HUES64 (cell line): ENCODE data around the gene KRT5.

Experiments used
- H3K27ac ChIP-seq: 2 replicates; pipeline ENCODE4 v1.7.0; 2013; ENCODE audit warnings: low read depth, low read length, inconsistent platforms
- H3K27me3 ChIP-seq: 2 replicates; pipeline ENCODE4 v1.6.1; 2013; ENCODE audit warnings: mild to moderate bottlenecking, low read length; ENCODE audit not compliant: insufficient read depth
- H3K36me3 ChIP-seq: 2 replicates; pipeline ENCODE4 v1.6.1; 2013; ENCODE audit warnings: mild to moderate bottlenecking, low read length; ENCODE audit not compliant: insufficient read depth
- H3K4me1 ChIP-seq: 2 replicates; pipeline ENCODE4 v1.6.1; 2013; ENCODE audit warnings: mild to moderate bottlenecking, low read length, moderate library complexity; ENCODE audit not compliant: insufficient read depth
- H3K4me3 ChIP-seq: 2 replicates; pipeline ENCODE4 v1.5.1; 2013; ENCODE audit warnings: mild to moderate bottlenecking, low read length, moderate library complexity
- H3K9ac ChIP-seq: 2 replicates; pipeline ENCODE4 v1.6.1; 2013; ENCODE audit warnings: mild to moderate bottlenecking, low read depth, low read length
- H3K9me3 ChIP-seq: 2 replicates; pipeline ENCODE4 v1.6.1; 2013; ENCODE audit warnings: low read depth, low read length; ENCODE audit not compliant: insufficient read depth
- WGBS: fragments of 150-250, 120-280 bp; methylation state at CpG from one replicate; pipeline ENCODE4 v1.1.7; 2013; ENCODE audit warnings: missing lambda C conversion rate; 5-methylcytosine and 5-hydroxymethylcytosine counted together

The KRT5 gene

GRCh38 chr12:52551216-52551865, 31.1 kb upstream of the KRT5 start:
- Histone ChIP-seq H3K4me1 (no peaks in the 10 kb centered on the region), H3K9ac (no peak overlapping the region), H3K27ac (no peak overlapping the region), H3K36me3 (no peaks in the 10 kb centered on the region), H3K9me3 (no peaks in the 10 kb centered on the region), H3K4me3 (no peak overlapping the region), H3K27me3 (no peaks in the 10 kb centered on the region)
- 75% methylated on average over 6 of the region's 6 CpGs for WGBS

DNA sequence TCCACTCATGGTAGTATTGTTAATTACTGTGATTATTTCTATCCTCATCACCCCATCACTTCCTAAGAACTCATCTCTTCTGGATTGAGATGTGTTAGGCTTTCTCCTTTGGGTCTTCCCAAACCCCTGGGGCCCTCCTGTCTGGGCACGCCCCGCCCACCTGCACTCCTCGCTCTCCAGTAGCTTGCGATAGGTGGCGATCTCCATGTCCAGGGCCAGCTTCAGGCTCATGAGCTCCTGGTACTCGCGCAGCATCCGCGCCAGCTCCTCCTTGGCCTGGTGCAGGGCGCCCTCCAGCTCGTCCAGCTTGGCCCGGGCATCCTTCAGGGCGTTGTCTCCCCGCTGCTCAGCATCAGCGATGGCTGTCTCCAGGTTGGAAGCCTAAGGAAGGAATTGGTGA, 25.9 kb upstream of the KRT5 start:
- Histone ChIP-seq H3K4me1 (no peaks in the 10 kb centered on the region), H3K4me3 (no peak overlapping the region), H3K27me3 (no peaks in the 10 kb centered on the region), H3K9me3 (no peaks in the 10 kb centered on the region), H3K36me3 (no peaks in the 10 kb centered on the region), H3K9ac (no peak overlapping the region), H3K27ac (no peak overlapping the region)
- WGBS, result 90% methylated on average over 15 of the region's 15 CpGs

GRCh38 chr12:52543985-52544883, 24.0 kb upstream of the KRT5 start:
- no peak overlapping the region for H3K9ac ChIP-seq
- no peaks in the 10 kb centered on the region for H3K27me3 ChIP-seq
- H3K27ac ChIP-seq, result no peak overlapping the region
- H3K4me1 ChIP-seq, result no peaks in the 10 kb centered on the region
- no peak overlapping the region for H3K4me3 ChIP-seq
- 93% methylated on average over 17 of the region's 17 CpGs for whole genome bisulfite sequencing
- no peaks in the 10 kb centered on the region for H3K9me3 ChIP-seq
- H3K36me3 ChIP-seq, result no peaks in the 10 kb centered on the region

- H3K9me3 ChIP-seq, result no peaks in the 10 kb centered on the region
- no peak overlapping the region for H3K9ac ChIP-seq
- no peaks in the 10 kb centered on the region for H3K27me3 ChIP-seq
- no peak overlapping the region for H3K4me3 ChIP-seq
- no peak overlapping the region for H3K27ac ChIP-seq
- 90% methylated on average over 7 of the region's 7 CpGs for WGBS
- H3K4me1 ChIP-seq, result no peaks in the 10 kb centered on the region
- H3K36me3 ChIP-seq, result no peaks in the 10 kb centered on the region
These were observed 22.7 kb upstream of the KRT5 start for GRCh38 chr12:52542785-52543318.

DNA sequence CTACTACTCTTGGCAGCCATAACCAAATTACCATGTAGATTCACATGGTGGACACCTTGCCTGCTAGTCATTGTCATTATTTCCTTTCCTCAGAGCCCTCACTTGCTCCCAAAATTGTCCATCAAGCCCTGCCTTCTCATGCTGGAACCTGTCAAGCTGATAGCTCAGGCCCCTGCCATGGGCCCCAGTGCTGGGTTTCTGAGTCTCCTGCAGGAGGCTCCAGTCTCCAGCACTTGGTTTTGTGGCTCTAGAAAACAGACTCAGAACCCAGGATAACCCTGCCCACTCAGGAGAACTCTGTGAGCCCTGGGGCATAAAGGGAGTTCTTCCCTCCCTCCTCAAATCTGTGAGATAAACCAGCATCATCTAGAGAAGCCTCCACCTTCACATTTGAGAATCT, 22.0 kb upstream of the KRT5 start:
- Histone ChIP-seq H3K9me3 (no peaks in the 10 kb centered on the region), H3K4me1 (no peaks in the 10 kb centered on the region), H3K27ac (no peak overlapping the region), H3K9ac (no peak overlapping the region), H3K4me3 (no peak overlapping the region), H3K27me3 (no peaks in the 10 kb centered on the region), H3K36me3 (no peaks in the 10 kb centered on the region)

DNA sequence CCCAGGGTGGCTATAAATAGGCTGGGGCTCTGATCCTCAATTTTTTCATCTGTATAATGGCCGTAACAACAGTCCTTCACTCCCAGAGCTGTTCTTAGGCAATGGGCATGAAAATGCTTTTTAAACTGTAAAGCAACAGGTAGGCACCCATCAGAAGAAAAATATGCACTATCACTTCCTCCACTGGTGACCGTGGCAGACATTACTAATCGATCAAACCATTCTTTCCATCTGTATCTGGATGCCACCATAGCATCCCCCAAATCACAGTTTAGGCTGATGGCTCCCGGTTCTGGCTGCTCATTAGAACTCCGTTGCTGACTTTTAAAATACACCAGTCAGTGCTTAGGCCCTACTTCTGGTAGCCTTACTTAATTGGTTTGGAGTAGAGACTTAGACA, 21.5 kb upstream of the KRT5 start:
- no peak overlapping the region for H3K27ac ChIP-seq
- no peaks in the 10 kb centered on the region for H3K4me1 ChIP-seq
- 96% methylated on average over 5 of the region's 5 CpGs for WGBS
- H3K27me3 ChIP-seq, result no peaks in the 10 kb centered on the region
- no peaks in the 10 kb centered on the region for H3K9me3 ChIP-seq
- H3K36me3 ChIP-seq, result no peaks in the 10 kb centered on the region
- H3K4me3 ChIP-seq, result no peak overlapping the region
- no peak overlapping the region for H3K9ac ChIP-seq

- no peaks in the 10 kb centered on the region for H3K36me3 ChIP-seq
- no peaks in the 10 kb centered on the region for H3K9me3 ChIP-seq
- no peak overlapping the region for H3K4me3 ChIP-seq
- H3K27ac ChIP-seq, result no peak overlapping the region
- no peaks in the 10 kb centered on the region for H3K27me3 ChIP-seq
- 91% methylated on average over 7 of the region's 7 CpGs for WGBS
- no peak overlapping the region for H3K9ac ChIP-seq
- no peaks in the 10 kb centered on the region for H3K4me1 ChIP-seq
These were observed 20.3 kb upstream of the KRT5 start for GRCh38 chr12:52540531-52540930.

- Histone ChIP-seq H3K9me3 (no peaks in the 10 kb centered on the region), H3K36me3 (no peaks in the 10 kb centered on the region), H3K4me3 (no peak overlapping the region), H3K9ac (no peak overlapping the region), H3K27me3 (no peaks in the 10 kb centered on the region), H3K4me1 (no peaks in the 10 kb centered on the region), H3K27ac (no peak overlapping the region)
- WGBS, result 94% methylated on average over 3 of the region's 3 CpGs
These were observed 19.6 kb upstream of the KRT5 start for GRCh38 chr12:52539821-52540173.

DNA sequence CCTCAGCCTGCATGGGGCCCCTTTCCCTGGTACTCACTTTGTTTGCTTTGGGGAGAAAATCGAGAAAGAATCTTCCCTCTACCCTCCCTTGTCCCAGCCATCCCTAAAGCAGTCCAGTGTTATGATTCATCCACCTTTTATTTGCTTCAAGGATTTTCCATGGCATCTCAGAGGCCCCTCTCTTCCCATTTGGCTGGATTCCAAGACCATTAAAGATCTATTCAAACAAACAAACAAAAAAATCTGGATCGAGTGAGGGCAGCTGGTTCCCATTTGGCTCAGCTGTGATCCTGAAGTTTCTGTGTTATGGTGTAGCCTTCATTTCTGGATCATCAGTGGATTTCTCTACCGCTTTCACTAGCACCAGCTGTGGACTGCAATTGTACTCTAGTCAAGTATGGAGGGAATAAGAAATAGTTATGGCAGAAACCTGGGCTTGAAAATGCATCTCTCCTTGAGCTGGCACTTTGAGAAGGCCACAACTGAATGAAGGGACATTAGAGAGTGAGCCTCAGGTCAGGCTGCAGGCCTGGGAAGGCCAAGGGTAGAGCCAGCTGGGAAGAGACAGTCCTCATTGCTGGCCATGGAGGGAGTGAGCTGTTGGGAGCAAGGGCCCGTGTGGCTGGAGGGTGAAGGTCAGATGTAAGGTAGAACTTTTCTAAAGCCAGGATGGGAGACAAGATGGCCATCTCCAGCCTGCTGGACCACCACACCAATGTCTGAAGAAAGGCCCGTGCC, 19.1 kb upstream of the KRT5 start:
- H3K4me3 ChIP-seq, result no peak overlapping the region
- 96% methylated on average over 5 of the region's 5 CpGs for WGBS
- no peaks in the 10 kb centered on the region for H3K4me1 ChIP-seq
- H3K27me3 ChIP-seq, result no peaks in the 10 kb centered on the region
- H3K9ac ChIP-seq, result no peak overlapping the region
- no peak overlapping the region for H3K27ac ChIP-seq
- no peaks in the 10 kb centered on the region for H3K9me3 ChIP-seq
- no peaks in the 10 kb centered on the region for H3K36me3 ChIP-seq

DNA sequence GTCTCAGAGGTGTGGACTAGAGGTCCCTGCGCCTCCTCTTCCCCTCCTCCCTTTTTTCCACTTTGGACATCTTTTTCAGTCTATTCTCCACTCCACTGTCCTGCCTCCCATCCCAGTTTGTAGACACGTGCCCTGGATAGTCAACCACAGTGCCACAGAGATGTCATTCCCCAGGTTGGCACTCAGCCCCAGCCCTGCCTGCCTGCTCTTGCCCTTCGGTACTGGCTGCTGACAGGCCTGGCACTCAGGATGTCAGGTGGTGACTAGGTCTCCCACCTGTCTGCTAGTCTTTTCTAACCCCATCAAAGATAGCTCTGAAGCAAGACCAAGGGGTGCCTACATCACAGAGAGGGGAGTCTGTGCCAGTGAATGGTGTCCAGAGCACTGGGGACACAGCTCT, 16.9 kb upstream of the KRT5 start:
- no peaks in the 10 kb centered on the region for H3K36me3 ChIP-seq
- 85% methylated on average over 3 of the region's 3 CpGs for WGBS

DNA sequence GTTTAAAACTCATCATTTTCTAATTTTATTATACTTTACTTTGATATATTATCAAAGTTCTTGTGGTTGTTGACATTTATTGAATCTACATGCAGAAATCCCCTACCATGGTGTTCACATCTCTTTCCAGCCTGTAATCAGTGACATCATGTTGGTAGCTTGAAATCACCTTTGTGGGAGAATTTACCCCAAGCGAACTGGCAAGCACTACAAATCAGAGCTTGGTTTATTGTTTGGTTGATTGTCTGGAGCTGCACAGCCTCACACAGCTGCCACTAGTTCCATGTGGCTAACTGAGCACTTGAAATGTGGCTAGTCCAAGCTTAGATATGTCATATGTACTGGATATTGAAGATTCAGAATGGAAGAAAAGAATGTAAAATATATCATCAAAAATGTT, 15.4 kb upstream of the KRT5 start:
- H3K4me3 ChIP-seq, result no peak overlapping the region
- H3K9me3 ChIP-seq, result no peaks in the 10 kb centered on the region
- no peaks in the 10 kb centered on the region for H3K36me3 ChIP-seq
- H3K27me3 ChIP-seq, result no peaks in the 10 kb centered on the region
- no peaks in the 10 kb centered on the region for H3K4me1 ChIP-seq
- no peak overlapping the region for H3K9ac ChIP-seq
- 0% methylated on average over 1 of the region's 1 CpG for WGBS
- H3K27ac ChIP-seq, result no peak overlapping the region

More for the DNA sequence above, 16.9 kb upstream of the KRT5 start:
- Histone ChIP-seq H3K27me3 (no peaks in the 10 kb centered on the region), H3K4me3 (no peak overlapping the region), H3K4me1 (no peaks in the 10 kb centered on the region), H3K9ac (no peak overlapping the region), H3K27ac (no peak overlapping the region), H3K9me3 (no peaks in the 10 kb centered on the region)
